BJ (cell line): ENCODE measurements around the gene MFF. TPM values are rescaled to one million over a fixed set of nuclear protein-coding genes. Genes with fewer than 3 reads are reported as not detected.

Source experiments
- CTCF ChIA-PET: fragments of 350-600 bp; formaldehyde crosslinking; extraction: SDS; loops from one replicate; lab custom pipeline; 2021; ENCODE audit warnings: antibody characterized with exemption, inconsistent platforms; lab: Yijun Ruan, JAX
- POLR2A ChIA-PET: fragments of 300-600 bp; sonication (Branson Sonifier 250); formaldehyde crosslinking; extraction: SDS; loops from one replicate; lab custom pipeline; 2021; ENCODE audit warnings: antibody characterized with exemption; lab: Charles Lee
- DNase-seq: peaks from one replicate; pipeline ENCODE4 v3.0.0-alpha.2; 2011; ENCODE audit warnings: low read depth
- H3K27me3 ChIP-seq: 2 replicates; pipeline ENCODE4 v1.6.0; 2011; ENCODE audit warnings: low read length; ENCODE audit not compliant: control insufficient read depth, insufficient read depth
- H3K36me3 ChIP-seq: 2 replicates; pipeline ENCODE4 v1.5.1; 2011; ENCODE audit warnings: low read length; ENCODE audit not compliant: control insufficient read depth, insufficient read depth
- H3K4me3 ChIP-seq: 2 replicates; pipeline ENCODE4 v1.5.1; 2011; ENCODE audit warnings: low read depth, mild to moderate bottlenecking, control low read depth, low read length
- CTCF ChIP-seq: IDR thresholded peaks from 2 replicates; pipeline ENCODE4 v1.5.1; 2011; ENCODE audit warnings: low read depth, mild to moderate bottlenecking, control low read depth, inconsistent platforms, low read length, moderate library complexity; ENCODE audit not compliant: insufficient read depth
- polyA plus RNA-seq: library from polyadenylated mRNA; depleted of rRNA; stranded (reverse); fragments of >200 nt; gene quantifications from 2 replicates; pipeline ENCODE4 v1.2.3, GENCODE V29; 2011

The MFF gene
- polyA plus RNA-seq, 1 experiment, result 56.0 TPM

- no peak for TF ChIP-seq CTCF
- no peak for DNase-seq
- Histone ChIP-seq H3K4me3 (no peak overlapping the region), H3K36me3 (no peaks in the 10 kb centered on the region), H3K27me3 (no peaks in the 10 kb centered on the region)
- POLR2A ChIA-PET, result no interaction called here
- CTCF ChIA-PET, result no interaction called here
Measured at GRCh38 chr2:227310756-227311110, 14.3 kb upstream of the MFF start.

- ChIA-PET CTCF (no interaction called here), POLR2A (no interaction called here)
- H3K4me3 ChIP-seq, result no peak overlapping the region
- no peaks in the 10 kb centered on the region for H3K27me3 ChIP-seq
- DNase-seq, result no peak
- no peak for TF ChIP-seq CTCF
- H3K36me3 ChIP-seq, result no peaks in the 10 kb centered on the region
Measured at GRCh38 chr2:227311861-227312506, 13.1 kb upstream of the MFF start.

- POLR2A ChIA-PET, result no interaction called here
- Histone ChIP-seq H3K4me3 (no peak overlapping the region), H3K27me3 (no peaks in the 10 kb centered on the region), H3K36me3 (no peaks in the 10 kb centered on the region)
- no peak for DNase-seq
- CTCF ChIA-PET, result no interaction called here
- no peak for TF ChIP-seq CTCF
Measured at GRCh38 chr2:227312579-227312978, 12.5 kb upstream of the MFF start.

GRCh38 chr2:227313310-227313709 lies 11.7 kb upstream of the MFF start:
- CTCF ChIA-PET, result no interaction called here
- POLR2A ChIA-PET, result no interaction called here
- no peak overlapping the region for H3K4me3 ChIP-seq
- no peak for DNase-seq
- no peaks in the 10 kb centered on the region for H3K27me3 ChIP-seq
- H3K36me3 ChIP-seq, result no peaks in the 10 kb centered on the region
- no peak for TF ChIP-seq CTCF

- no peak for TF ChIP-seq CTCF
- no peaks in the 10 kb centered on the region for H3K27me3 ChIP-seq
- no peaks in the 10 kb centered on the region for H3K36me3 ChIP-seq
- POLR2A ChIA-PET, result no interaction called here
- no peak for DNase-seq
- no peak overlapping the region for H3K4me3 ChIP-seq
- CTCF ChIA-PET, result no interaction called here
Measured at GRCh38 chr2:227317834-227318233, 7.2 kb upstream of the MFF start.
